ENCODE data around the gene SNX11.

Gene SNX11

GRCh38 chr17:48058393-48059124, 49.0 kb upstream of the SNX11 start:
- POLR2A ChIA-PET, result interaction anchor here (5.4 kb wide), 1 partner anchor 10 kb away, joined by 51 read pairs; the partner anchor contains the start of gene NFE2L1
- Histone ChIP-seq H3K4me3 (ENCODE audit: low read depth, low read length) (no peak overlapping the region), H3K27ac (ENCODE audit: extremely low read depth, low read depth, low read length) (no peak overlapping the region), H3K9me3 (ENCODE audit: control insufficient read depth, insufficient read depth, low read depth, low read length) (no peaks in the 10 kb centered on the region), H3K36me3 (ENCODE audit: control insufficient read depth in 2 of 2, insufficient read depth in 1 of 2, low read length in 2 of 2) (peaks cover 46 to 90% of the 10 kb centered on the region in 2 experiments), H3K4me1 (ENCODE audit: control insufficient read depth, insufficient read depth, low read length) (peaks cover 9% of the 10 kb centered on the region)
- CTCF ChIA-PET, result interaction anchor here (0.5 to 4.1 kb wide), 11 partner anchors 10 to 140 kb away, joined by 3 to 29 read pairs (median 5); no protein-coding TSS in a partner anchor
- TF ChIP-seq ZBTB48 (tag by site-specific recombination; IDR thresholded peaks at IDR 0.05) (no peak), ZNF513 (tag by site-specific recombination; IDR thresholded peaks at IDR 0.05) (peak; percentile 97), ZNF600 (tag by site-specific recombination; IDR thresholded peaks at IDR 0.05) (no peak), PBX3 (CRISPR knock-in tag; IDR thresholded peaks at IDR 0.05) (no peak), GLIS1 (tag by site-specific recombination; IDR thresholded peaks at IDR 0.05) (peak; percentile 61), ZIC2 (tag by site-specific recombination; IDR thresholded peaks at IDR 0.05) (peak; percentile 58), KLF16 (tag by site-specific recombination; IDR thresholded peaks at IDR 0.05) (no peak)

- peaks cover 48 to 90% of the 10 kb centered on the region in 2 experiments for H3K36me3 ChIP-seq (ENCODE audit: control insufficient read depth in 2 of 2, insufficient read depth in 1 of 2, low read length in 2 of 2)
Measured at GRCh38 chr17:48059125-48059668, 48.4 kb upstream of the SNX11 start.

More at GRCh38 chr17:48059125-48059668, 48.4 kb upstream of the SNX11 start:
- TF ChIP-seq ZNF214 (tag by site-specific recombination; IDR thresholded peaks at IDR 0.05; ENCODE audit: borderline replicate concordance), result no peak
- TF ChIP-seq PRDM2 (tag by site-specific recombination; IDR thresholded peaks at IDR 0.05; ENCODE audit: borderline replicate concordance), result no peak
- TF ChIP-seq ZNF513 (tag by site-specific recombination; IDR thresholded peaks at IDR 0.05), result no peak
- no peak for TF ChIP-seq ZNF114 (tag by site-specific recombination; IDR thresholded peaks at IDR 0.05)
- no peak for TF ChIP-seq ZBTB21 (tag by site-specific recombination; IDR thresholded peaks at IDR 0.05)
- no peak for TF ChIP-seq IKZF3 (tag by site-specific recombination; IDR thresholded peaks at IDR 0.05)
- no peak for TF ChIP-seq ZNF19 (tag by site-specific recombination; IDR thresholded peaks at IDR 0.05; ENCODE audit: low read depth)
- TF ChIP-seq ZNF610 (tag by site-specific recombination; IDR thresholded peaks at IDR 0.05; ENCODE audit: borderline replicate concordance), result no peak
- TF ChIP-seq ZNF423 (tag by site-specific recombination; IDR thresholded peaks at IDR 0.05), result no peak
- no peak for TF ChIP-seq RBAK (tag by site-specific recombination; IDR thresholded peaks at IDR 0.05)
- TF ChIP-seq FEZF1 (tag by site-specific recombination; IDR thresholded peaks at IDR 0.05), result no peak
- no peak for TF ChIP-seq ZNF530 (tag by site-specific recombination; IDR thresholded peaks at IDR 0.05; ENCODE audit: low read depth)
- TF ChIP-seq ZBTB49 (tag by site-specific recombination; IDR thresholded peaks at IDR 0.05; ENCODE audit: low read depth), result no peak
- no peak for TF ChIP-seq ZNF843 (tag by site-specific recombination; IDR thresholded peaks at IDR 0.05)
- TF ChIP-seq ZNF16 (tag by site-specific recombination; IDR thresholded peaks at IDR 0.05; ENCODE audit: low read depth), result no peak
- Histone ChIP-seq H3K4me1 (ENCODE audit: control insufficient read depth, insufficient read depth, low read length) (peaks cover 5% of the 10 kb centered on the region; the same call in 1 of the 2 replicates), H3K9me3 (ENCODE audit: control insufficient read depth, insufficient read depth, low read depth, low read length) (no peaks in the 10 kb centered on the region), H3K4me3 (ENCODE audit: low read depth, low read length) (no peak overlapping the region), H3K27ac (ENCODE audit: extremely low read depth, low read depth, low read length) (no peak overlapping the region)
- CTCF ChIA-PET, result interaction anchor here (0.6 to 2.3 kb wide), 5 partner anchors 9 to 140 kb away, joined by 3 to 12 read pairs (median 7); no protein-coding TSS in a partner anchor
- POLR2A ChIA-PET, result interaction anchor here (5.4 kb wide), 1 partner anchor 11 kb away, joined by 51 read pairs; the partner anchor contains the start of gene NFE2L1
